GM23248 (cell line): ENCODE measurements around the gene RAB11FIP5. TPM values are rescaled to one million over a fixed set of nuclear protein-coding genes. Genes with fewer than 3 reads are reported as not detected.

ENCODE experiments used
- DNase-seq: peaks from one replicate; pipeline ENCODE4 v3.0.0-alpha.2; 2015
- H2AFZ ChIP-seq: fragments of 200-600 bp; sonication (generic); 2 replicates; pipeline ENCODE4 v1.6.1; 2016; ENCODE audit warnings: antibody characterized with exemption
- H3F3A ChIP-seq: fragments of 200-600 bp; sonication (generic); 2 replicates; pipeline ENCODE4 v1.6.1; 2016; ENCODE audit warnings: mild to moderate bottlenecking, antibody characterized with exemption, mixed run types; ENCODE audit not compliant: insufficient read depth
- H3K27ac ChIP-seq: fragments of 200-600 bp; sonication (generic); 2 replicates; pipeline ENCODE4 v1.5.1; 2016; ENCODE audit warnings: mild to moderate bottlenecking
- H3K27me3 ChIP-seq: fragments of 200-600 bp; sonication (generic); replicated peaks from 2 replicates; pipeline ENCODE4 v1.6.1; 2016; ENCODE audit warnings: mild to moderate bottlenecking; ENCODE audit not compliant: insufficient read depth
- H3K36me3 ChIP-seq: fragments of 200-600 bp; sonication (generic); 2 replicates; pipeline ENCODE4 v1.6.1; 2016; ENCODE audit warnings: low read depth, mild to moderate bottlenecking
- H3K4me1 ChIP-seq: fragments of 200-600 bp; sonication (generic); 2 replicates; pipeline ENCODE4 v1.6.1; 2016; ENCODE audit warnings: mild to moderate bottlenecking; ENCODE audit not compliant: insufficient read depth
- H3K4me2 ChIP-seq: fragments of 200-600 bp; sonication (generic); one replicate; pipeline ENCODE4 v1.6.1; 2016; ENCODE audit warnings: mild to moderate bottlenecking; ENCODE audit not compliant: unreplicated experiment
- H3K4me3 ChIP-seq: fragments of 200-600 bp; sonication (generic); 2 replicates; pipeline ENCODE4 v1.5.1; 2016; ENCODE audit warnings: mild to moderate bottlenecking
- H3K79me2 ChIP-seq: fragments of 200-600 bp; sonication (generic); 2 replicates; pipeline ENCODE4 v1.6.1; 2016; ENCODE audit warnings: mild to moderate bottlenecking; ENCODE audit not compliant: insufficient read depth
- H3K9ac ChIP-seq: fragments of 200-600 bp; sonication (generic); 2 replicates; pipeline ENCODE4 v1.6.1; 2016; ENCODE audit warnings: mild to moderate bottlenecking
- H3K9me2 ChIP-seq: fragments of 200-600 bp; sonication (generic); 2 replicates; pipeline ENCODE4 v1.6.1; 2016; ENCODE audit warnings: mixed run types, mild to moderate bottlenecking, moderate library complexity; ENCODE audit not compliant: insufficient read depth
- H3K9me3 ChIP-seq: fragments of 200-600 bp; sonication (generic); one replicate; pipeline ENCODE4 v1.6.1; 2017; ENCODE audit warnings: low read depth
- H4K20me1 ChIP-seq: fragments of 200-600 bp; sonication (generic); 2 replicates; pipeline ENCODE4 v1.6.0; 2016; ENCODE audit not compliant: insufficient read depth
- EZH2 ChIP-seq: fragments of 200-600 bp; sonication (generic); IDR thresholded peaks from 2 replicates; pipeline ENCODE4 v1.6.1; 2018; ENCODE audit warnings: antibody characterized with exemption, mild to moderate bottlenecking; ENCODE audit not compliant: insufficient read depth, poor library complexity, severe bottlenecking
- EZH2phosphoT487 ChIP-seq: fragments of 200-600 bp; sonication (generic); IDR thresholded peaks from 2 replicates; pipeline ENCODE4 v1.6.1; 2018; ENCODE audit warnings: antibody characterized with exemption, moderate library complexity, mild to moderate bottlenecking, low read depth; ENCODE audit not compliant: insufficient read depth
- WGBS, 2 experiments: methylation state at CpG; one replicate each; pipeline ENCODE4 v1.1.6; 2015 to 2017; ENCODE audit warnings: low lambda C conversion rate in 2 of 2, low coverage in 1 of 2; ENCODE audit errors: missing lambda C conversion rate in 2 of 2; 5-methylcytosine and 5-hydroxymethylcytosine counted together
- in situ Hi-C: fragments of 300-500 bp; cut with MboI; formaldehyde crosslinking; loops from 2 replicates; pipeline ENCODE4 v1.15.0; 2020
- polyA plus RNA-seq: library from polyadenylated mRNA; unstranded; fragments of >200 nt; fragmentation: Nextera tagmentation; extraction: Ambion mirVana; gene quantifications from 2 replicates; pipeline ENCODE4 v1.2.1, GENCODE V29; 2016
- total RNA-seq: library from RNA; depleted of rRNA; stranded (reverse); fragments of >200 nt; shearing (Covaris generic); gene quantifications from 2 replicates; pipeline ENCODE4 v1.2.3, GENCODE V29; 2014

The RAB11FIP5 gene
- total and polyA plus RNA-seq, 2 experiments from 2014 or later: 34.4 to 71.9 TPM

DNA sequence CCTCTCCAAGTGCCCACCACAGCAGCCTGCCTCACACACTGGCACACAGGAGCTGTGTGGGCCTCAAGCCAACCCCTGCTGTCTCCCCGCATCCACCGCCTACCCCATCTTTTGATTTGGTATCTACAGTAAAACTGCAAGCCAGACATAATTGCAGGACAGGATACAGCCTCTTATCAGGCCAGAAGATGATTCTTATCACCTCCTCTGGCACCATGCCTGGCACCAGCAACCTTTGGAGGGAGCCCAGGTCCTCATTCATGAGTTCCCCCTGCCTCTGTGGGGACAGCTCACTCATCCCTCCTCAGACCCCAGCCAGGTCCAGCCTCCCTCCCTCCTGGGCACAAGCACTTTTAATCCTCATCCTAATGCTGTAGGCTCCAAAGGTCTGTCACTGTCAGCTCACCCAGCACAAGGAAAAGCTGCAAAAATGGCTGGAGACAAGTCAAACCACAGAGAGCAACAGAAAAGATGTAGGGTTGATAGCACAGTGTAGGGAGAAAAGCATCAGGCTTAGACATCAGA, 9.7 kb downstream of the RAB11FIP5 start:
- TF ChIP-seq EZH2 (no peak), EZH2phosphoT487 (no peak)
- H3K4me2 ChIP-seq: no peak overlapping the region
- H3K9ac ChIP-seq: no peak overlapping the region
- no peak for DNase-seq
- no peak overlapping the region for H2AFZ ChIP-seq
- H3K27ac ChIP-seq: peak overlapping the region; percentile 17; the same call in 1 of the 2 replicates
- no peaks in the 10 kb centered on the region for H3K27me3 ChIP-seq
- H3K79me2 ChIP-seq: peaks cover 100% of the 10 kb centered on the region
- H3K4me3 ChIP-seq: no peak overlapping the region
- no peaks in the 10 kb centered on the region for H3K9me2 ChIP-seq
- H3F3A ChIP-seq: peaks cover 14% of the 10 kb centered on the region; the same call in 1 of the 2 replicates
- no peaks in the 10 kb centered on the region for H3K9me3 ChIP-seq
- in situ Hi-C loops: no loop called here
- peaks cover 51% of the 10 kb centered on the region for H3K4me1 ChIP-seq
- no peaks in the 10 kb centered on the region for H3K36me3 ChIP-seq
- peaks cover 45% of the 10 kb centered on the region for H4K20me1 ChIP-seq
- 82 to 88% methylated on average over 2 of the region's 2 CpGs for WGBS, 2 experiments

DNA sequence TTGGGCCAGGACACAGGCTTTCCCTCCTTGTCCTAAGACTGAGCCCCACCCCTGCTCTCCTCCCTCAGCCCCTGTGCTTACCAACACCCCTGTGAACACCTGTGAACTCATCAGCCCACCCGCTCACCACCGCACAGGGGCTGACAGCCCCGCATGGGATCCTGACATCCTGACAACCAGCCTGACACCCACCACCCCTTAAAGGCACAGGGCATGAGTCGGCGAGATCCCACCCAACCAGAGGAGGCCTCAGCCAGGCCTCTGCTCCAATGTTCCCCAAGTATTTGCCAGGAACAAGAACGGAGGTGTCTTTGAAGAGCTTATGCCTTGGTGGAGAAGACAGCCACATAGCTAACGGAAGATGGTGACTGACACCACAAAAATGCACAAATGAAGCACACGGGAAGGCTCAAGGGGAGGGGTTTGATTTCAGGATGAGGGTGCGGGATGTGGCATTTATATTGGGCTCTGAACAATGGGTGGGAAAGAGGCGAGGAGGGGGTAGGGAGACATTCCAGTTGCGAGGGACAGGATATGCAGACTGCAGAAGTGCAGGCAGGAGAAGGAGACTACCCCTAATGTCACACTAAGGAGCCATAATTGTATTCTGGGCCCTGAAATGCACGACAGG, 11.0 kb downstream of the RAB11FIP5 start:
- H3K4me3 ChIP-seq: no peak overlapping the region
- H3F3A ChIP-seq: peaks cover 10% of the 10 kb centered on the region; the same call in 1 of the 2 replicates
- peaks cover 100% of the 10 kb centered on the region for H3K79me2 ChIP-seq
- no peaks in the 10 kb centered on the region for H3K9me2 ChIP-seq
- peaks cover 47% of the 10 kb centered on the region for H3K4me1 ChIP-seq
- 0 out of 2 replicates have a peak overlapping the region, but pooled peaks have one; percentile 11 for H3K9ac ChIP-seq
- H3K27ac ChIP-seq: no peak overlapping the region
- peaks cover 53% of the 10 kb centered on the region for H4K20me1 ChIP-seq
- TF ChIP-seq EZH2phosphoT487 (no peak), EZH2 (no peak)
- no peaks in the 10 kb centered on the region for H3K9me3 ChIP-seq
- no peaks in the 10 kb centered on the region for H3K36me3 ChIP-seq
- WGBS, 2 experiments: 73 to 76% methylated on average over 12 of the region's 12 CpGs
- no peaks in the 10 kb centered on the region for H3K27me3 ChIP-seq
- no peak overlapping the region for H3K4me2 ChIP-seq
- no peak for DNase-seq
- no peak overlapping the region for H2AFZ ChIP-seq
- in situ Hi-C loops: no loop called here

DNA sequence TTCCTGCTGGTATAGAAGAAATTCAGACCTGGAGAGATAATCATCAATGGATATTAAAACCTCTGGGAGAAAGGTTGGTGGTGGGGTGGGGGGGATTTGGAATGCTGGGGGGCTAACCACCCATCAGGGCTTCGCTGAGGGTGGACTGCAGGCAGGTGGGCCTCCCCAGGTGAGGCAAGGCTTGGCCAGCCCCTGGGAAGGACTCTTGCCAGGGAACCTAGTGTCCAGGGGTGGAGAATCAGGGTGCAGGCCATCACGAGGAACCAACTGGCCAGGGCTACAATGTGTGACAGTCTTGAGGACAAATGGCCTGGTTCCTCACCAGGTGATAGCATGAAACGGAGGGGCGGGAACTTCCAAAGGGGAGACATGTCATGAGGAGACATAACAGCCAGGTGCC, 11.8 kb downstream of the RAB11FIP5 start:
- Histone ChIP-seq H3K4me3 (no peak overlapping the region), H3F3A (peaks cover 9% of the 10 kb centered on the region; the same call in 1 of the 2 replicates), H3K79me2 (peaks cover 100% of the 10 kb centered on the region), H3K27me3 (no peaks in the 10 kb centered on the region), H3K4me2 (no peak overlapping the region), H3K27ac (no peak overlapping the region), H4K20me1 (peaks cover 50% of the 10 kb centered on the region), H2AFZ (no peak overlapping the region), H3K9me2 (no peaks in the 10 kb centered on the region), H3K36me3 (no peaks in the 10 kb centered on the region), H3K4me1 (peaks cover 39% of the 10 kb centered on the region), H3K9me3 (no peaks in the 10 kb centered on the region), H3K9ac (no peak overlapping the region)
- TF ChIP-seq EZH2phosphoT487: no peak
- TF ChIP-seq EZH2: no peak
- WGBS, 2 experiments: 83 to 90% methylated on average over 3 to 4 of the region's 4 CpGs
- DNase-seq: no peak
- in situ Hi-C loops: no loop called here

DNA sequence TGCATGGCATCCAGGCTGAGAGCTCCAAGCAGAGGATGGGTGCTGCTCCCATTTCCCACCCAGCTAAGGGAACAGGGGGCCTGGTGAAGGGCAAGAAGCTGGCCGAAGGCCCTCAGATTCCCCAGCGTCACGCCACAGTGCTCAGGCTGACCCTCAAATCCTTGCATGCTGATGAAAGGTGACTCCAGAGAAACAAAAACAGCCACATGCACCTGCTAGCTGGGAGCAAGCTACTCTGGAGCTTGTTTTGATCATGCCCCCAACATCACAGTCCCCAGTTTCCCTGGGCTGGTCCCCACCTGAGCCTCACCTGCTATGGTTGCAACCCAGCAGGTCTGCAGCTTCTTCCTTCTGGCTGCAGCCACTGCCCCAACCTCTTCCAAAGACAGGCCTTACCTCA, 13.3 kb downstream of the RAB11FIP5 start:
- in situ Hi-C loops: no loop called here
- Histone ChIP-seq H3K4me3 (no peak overlapping the region), H3K79me2 (peaks cover 100% of the 10 kb centered on the region), H3K27ac (no peak overlapping the region), H3K4me2 (no peak overlapping the region), H3K9me3 (no peaks in the 10 kb centered on the region), H2AFZ (no peak overlapping the region), H3K9ac (no peak overlapping the region), H3F3A (no peaks in the 10 kb centered on the region), H3K27me3 (no peaks in the 10 kb centered on the region), H3K9me2 (no peaks in the 10 kb centered on the region), H3K4me1 (peaks cover 29% of the 10 kb centered on the region), H4K20me1 (peaks cover 53% of the 10 kb centered on the region), H3K36me3 (no peaks in the 10 kb centered on the region)
- WGBS, 2 experiments: 96 to 97% methylated on average over 3 of the region's 3 CpGs
- TF ChIP-seq EZH2phosphoT487 (no peak), EZH2 (no peak)
- no peak for DNase-seq
